HG02943 (cell line): ENCODE results near the gene GPR22.

Experiments used
- ATAC-seq: cut with Tn5 transposase; IDR thresholded peaks from one replicate; pipeline ENCODE4 v1.9.1; 2021; ENCODE audit warnings: mild to moderate bottlenecking, low read depth, moderate library complexity; ENCODE audit not compliant: unreplicated experiment

GPR22 gene, protein sequence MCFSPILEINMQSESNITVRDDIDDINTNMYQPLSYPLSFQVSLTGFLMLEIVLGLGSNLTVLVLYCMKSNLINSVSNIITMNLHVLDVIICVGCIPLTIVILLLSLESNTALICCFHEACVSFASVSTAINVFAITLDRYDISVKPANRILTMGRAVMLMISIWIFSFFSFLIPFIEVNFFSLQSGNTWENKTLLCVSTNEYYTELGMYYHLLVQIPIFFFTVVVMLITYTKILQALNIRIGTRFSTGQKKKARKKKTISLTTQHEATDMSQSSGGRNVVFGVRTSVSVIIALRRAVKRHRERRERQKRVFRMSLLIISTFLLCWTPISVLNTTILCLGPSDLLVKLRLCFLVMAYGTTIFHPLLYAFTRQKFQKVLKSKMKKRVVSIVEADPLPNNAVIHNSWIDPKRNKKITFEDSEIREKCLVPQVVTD

DNA sequence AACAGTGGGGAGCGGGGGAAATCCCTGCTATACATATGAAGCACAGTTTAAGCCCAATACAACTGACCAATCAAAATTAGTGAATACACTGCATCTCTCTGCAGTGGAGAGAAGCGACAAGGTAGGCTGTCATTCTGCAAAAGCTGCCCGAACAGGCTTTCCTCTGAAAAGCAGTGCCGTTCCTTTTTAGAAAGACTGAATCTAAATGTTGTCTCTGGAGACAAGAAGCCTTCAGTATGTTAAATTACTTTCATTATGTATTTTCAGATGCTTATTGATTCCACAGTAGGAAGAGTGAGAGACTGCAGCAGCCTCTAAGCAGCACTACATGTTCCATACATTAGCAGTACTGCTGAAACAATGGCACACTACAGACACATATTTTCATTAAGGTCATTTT, at the start of gene GPR22:
Gene GPR22 (plus strand): TSS at position 129 of the 400 bp plus-strand sequence. CDS start 4,004 bp downstream, outside the sequence.
- no peak for ATAC-seq

DNA sequence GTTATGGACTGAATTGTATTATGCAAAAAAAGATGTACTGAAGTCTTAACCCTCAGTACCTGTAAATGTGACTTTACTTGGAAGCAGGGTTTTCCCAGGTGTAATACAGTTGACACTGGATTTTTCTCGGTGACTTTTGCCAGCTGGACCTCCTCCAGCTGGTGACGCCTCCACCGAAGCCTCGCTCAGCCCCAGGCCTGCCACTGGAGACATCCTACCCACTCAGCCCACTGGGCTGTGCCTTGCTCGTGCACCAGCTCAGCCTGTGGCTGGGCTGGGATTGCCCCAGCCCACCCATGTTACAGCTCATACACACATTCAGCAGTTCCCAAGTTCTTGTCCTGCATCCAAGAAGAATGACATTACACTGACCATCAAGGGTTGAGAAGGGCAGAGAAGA, 42.4 kb upstream of the GPR22 start:
- ATAC-seq, result no peak

DNA sequence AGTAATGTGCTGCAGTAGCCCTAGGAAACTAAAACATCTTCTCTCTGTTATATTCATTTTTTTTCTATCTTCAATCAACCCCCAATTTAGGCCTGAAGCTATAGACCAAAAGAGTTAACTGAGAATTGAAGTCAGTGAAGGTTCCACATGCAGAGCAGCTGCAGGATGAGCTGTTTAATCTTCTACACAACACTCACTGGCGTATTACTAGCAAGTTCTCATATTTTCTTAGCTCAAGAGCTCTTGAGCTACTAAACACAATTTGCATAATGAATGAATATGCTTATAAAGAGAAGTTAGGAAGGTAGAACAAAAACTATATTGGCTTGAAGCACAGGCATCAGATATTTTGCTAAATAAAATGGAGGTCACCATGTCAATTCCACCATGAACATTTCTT, 41.2 kb upstream of the GPR22 start:
- no peak for ATAC-seq

DNA sequence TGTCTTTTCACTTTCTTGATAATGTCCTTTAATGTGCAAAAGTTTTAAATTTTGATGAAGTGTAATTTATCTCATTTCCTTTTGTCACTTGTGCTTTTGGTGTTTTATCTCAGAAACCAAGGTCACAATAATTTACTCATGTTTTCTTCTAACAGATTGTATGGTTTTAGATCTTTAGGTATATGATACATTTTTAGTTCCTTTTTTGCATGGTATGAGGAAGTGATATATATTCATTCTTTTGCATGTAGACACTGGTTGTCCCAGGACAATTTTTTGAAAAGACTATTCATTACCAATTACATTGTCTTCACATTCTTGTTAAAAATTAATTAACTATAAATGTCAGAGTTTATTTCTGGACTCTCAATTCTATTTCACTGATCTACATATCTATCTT, 39.8 kb upstream of the GPR22 start:
- no peak for ATAC-seq

DNA sequence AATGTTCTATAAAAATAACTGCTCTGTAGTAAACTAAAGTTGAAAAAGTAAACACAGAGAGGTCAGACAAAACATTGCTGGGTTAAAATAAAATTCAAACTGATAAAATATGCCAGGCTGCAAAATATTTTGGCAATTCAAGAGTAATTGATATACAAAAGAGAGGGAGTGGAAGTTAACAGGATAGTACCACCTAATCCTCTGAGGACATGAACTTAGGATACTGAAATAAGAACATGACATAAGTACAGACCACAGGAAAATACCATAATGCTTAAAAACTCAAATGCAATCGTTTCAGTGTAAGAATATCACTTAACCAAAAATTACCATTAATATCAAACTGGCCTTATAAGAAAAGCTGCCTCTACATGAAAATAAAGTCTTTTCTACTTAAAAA, 37.6 kb upstream of the GPR22 start:
- ATAC-seq, result no peak

DNA sequence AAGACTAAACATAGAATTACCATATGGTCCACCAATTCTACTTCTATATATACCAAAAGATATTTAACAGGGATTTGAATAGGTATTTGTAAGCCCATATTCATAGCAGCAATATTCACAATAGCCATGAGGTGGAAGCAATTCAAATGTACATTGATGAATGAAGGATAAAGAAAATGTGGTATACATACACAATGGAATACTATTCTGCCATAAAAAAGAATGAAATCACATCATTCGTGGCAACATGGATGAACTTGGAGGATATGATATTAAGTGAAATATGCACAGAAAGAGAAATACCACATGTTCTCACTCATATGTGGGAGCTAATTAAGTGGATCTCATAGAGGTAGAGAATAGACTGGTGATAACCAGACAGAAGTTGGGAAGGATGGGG, 34.1 kb upstream of the GPR22 start:
- no peak for ATAC-seq

DNA sequence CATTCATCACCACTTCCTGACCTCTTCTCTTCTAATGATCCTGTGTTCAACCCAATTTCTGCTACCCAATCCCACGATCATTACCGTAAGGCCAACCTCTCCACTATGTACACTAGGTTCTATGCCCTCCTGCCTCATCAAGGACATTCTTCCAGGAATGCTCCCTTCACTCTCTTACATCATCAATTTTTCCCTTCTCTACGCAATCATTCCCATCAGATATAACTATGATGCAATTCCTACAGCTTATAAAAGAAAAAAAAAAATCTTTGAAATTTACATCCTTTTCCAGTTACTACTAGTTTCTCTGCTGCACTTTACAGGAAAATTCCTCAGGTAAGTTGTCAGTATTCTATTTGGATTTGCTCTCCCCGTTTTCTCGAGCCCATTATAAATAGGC, 30.8 kb upstream of the GPR22 start:
- ATAC-seq, result no peak

DNA sequence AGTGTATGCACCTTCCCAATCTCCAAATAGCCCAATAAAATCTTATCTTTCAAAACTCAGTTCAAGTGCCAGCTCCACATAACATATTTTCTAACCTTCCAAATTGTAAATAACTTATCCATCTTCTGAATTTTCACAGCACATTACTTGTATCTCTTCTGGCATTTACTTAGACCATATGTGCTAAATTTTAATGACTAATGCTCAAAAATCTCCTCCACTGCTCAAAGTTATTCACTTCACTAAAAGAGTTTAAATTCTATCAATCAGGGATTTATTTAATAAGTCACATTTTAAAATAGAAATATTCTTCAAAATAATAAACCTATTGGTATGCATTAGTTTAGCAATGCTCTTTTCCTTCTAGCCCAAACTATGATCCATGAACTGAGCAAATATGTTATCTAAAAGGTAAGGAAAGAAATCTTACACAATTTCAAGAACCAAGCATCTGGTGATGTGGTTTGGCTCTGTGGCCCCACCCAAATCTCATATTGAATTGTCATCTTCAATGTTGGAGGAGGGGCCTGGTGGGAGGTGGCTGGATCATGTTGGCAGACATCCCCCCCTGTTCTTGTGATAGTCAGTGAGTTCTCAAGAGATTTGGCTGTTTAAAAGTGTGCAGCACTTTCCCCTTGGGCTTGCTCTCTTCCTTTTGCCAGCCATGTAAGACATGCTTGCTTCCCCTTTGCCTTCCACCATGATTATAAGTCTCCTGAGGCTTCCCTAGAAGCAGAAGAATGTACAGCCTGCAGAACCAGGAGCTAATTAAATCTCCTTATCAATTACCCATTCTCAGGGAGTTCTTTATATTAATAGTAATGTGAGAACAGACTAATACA, 28.1 kb upstream of the GPR22 start:
- ATAC-seq, result no peak

DNA sequence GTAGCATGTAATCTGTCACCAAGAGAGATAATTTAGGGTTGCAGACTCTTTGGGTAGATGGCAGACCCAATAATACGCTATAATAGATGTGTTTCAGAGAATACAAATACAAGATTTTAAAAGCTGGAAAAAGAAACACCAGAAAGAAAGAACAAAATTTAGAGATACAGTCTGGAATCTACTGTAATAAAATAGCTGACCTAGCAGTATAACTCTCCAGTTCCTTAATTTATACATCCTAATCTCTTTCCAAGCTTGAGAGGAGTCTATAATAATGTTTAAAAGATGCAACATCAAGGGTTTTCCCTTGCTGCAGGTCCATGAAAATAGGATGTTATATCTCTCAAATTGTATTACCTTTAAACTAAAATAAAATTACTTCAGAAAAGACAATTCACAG, 27.2 kb upstream of the GPR22 start:
- ATAC-seq, result no peak

DNA sequence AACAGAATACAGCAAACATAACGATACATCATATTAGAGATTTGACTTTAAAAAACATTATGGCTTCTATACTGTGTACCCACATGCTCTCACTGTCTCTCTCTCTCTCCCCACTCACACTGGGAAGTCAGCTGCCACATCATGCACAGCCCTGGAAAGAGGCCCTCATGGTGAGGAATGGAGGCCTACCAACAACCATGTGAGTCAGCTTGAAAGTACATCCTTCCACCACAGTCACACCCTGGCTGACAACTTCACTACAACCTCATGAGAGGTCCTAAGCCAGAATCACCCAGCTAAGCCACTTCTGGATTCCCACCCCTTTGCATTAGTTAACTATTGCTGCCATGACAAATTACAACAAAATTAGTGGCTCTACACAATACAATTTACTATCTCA, 23.3 kb upstream of the GPR22 start:
- ATAC-seq, result no peak

DNA sequence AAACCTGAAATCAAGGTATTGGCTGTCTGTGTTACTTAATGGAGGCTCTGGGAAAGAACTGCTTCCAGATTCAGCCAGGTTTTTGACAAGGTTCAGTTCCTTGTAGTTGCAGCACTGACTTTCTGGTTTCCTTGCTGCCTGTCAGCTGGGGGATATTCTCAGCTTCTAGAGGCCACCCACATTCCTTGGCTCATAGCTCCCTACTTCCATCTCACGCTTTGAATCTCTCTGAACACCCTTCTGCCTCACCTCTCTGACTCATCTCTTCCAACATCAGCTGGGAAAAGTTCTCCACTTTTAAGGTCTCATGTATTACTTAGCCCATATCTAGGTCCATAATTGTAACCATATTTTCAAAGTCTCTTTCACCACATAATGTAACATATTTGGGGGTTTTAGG, 22.9 kb upstream of the GPR22 start:
- no peak for ATAC-seq

DNA sequence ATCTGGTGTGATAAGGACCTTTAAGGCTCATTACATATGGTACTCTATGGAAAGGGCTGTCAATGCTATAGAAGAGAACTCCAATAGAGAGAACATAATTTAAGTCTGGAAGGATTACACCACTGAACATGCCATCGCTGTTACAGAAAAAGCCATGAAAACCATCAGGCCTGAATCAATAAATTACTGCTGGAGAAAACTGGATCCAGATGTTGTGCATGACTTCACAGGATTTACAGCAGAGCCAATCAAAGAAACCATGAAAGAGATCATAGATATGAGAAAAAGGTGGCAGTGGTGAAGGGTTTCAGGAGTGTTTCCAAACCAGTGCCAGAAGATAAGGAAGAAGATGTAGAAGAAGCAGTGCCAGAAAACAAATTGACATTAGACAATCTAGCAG, 18.9 kb upstream of the GPR22 start:
- ATAC-seq, result no peak

DNA sequence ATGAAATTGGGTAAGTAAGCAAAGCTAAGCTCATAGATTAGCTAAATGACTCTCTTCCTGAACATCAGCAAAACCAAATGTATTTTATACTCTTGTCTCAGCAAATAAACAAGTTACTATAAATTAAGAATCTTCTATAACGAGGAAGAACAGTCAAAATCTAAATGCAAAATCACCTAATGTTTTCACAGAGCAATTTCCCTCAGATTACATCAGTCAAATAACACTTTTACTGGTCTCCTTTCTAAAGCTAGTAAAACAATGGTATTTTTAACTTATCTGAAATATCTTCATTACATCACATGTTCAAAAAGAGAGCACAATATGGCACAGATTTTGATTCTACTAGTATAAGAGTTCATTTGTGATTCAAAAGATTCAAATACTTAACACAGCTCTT, 16.5 kb upstream of the GPR22 start:
- no peak for ATAC-seq

DNA sequence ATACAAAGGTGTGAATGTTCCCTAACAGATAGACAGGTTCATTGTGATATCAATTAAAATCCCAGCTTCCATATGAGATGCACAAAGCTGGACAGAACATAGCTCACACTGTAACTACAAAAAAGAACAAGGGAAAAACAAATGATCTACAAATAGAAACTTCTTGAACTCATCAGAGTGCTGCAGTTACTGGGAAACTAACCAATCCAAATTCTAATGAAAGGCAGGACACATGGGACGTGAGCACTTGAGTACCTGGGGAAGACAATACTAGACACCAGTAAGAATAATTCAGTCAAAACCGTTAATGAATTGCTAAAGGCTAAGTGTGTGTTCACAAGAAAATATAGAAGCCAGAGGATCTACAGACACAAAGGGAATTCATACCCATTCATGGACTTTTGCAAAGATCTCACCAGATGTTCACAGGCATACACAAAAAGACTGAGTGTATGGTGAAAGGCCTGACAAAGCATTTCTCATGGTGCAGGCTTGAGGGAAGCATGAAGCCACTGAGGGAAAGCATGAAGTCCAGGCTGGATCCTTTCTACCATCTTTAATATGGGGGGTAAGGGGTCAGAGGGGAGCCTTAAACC, 7.8 kb upstream of the GPR22 start:
- no peak for ATAC-seq

DNA sequence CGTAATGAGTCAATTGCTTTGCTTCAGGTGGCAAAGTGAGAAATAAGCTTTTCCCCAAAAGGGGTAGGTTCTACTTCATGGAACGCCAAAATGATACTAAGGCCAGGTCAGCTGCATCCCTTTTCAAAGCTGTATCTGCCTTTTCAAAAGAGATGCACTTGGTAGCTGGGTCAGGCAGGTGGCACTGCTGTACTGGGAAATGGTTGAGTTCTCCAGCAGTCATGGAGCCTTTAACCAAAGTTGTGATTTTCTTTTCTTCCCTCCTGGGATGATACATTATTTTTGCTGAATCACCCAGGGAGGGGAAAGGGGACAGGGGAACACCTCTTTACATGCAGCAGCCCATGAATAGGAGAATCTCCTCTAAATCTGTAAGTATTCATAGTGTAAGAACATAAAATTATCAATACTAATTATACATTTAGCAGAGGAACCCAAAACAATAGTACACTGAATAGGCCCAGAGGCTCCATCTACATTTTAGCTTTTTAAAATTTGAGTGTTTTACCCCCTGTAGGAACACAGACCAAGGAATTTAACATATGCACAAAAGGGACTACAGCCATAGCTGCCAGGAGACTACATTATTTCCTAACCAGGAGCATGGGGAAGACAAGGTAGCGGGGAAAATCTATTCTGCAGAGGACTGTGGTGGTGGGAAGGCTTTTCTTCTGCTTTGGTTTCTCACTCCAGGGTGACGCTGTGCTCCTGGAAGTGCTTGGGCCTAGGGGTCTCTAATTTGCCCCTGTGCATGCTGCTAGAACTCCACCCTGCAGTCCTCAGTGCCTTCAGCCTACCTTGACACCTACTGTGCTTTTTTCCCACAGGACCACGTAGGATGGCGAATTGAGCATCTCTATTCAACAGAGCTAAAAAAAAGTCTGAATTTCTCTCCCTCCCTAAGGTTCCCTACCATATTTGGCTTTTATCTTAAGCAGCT, 6.4 kb upstream of the GPR22 start:
- no peak for ATAC-seq

DNA sequence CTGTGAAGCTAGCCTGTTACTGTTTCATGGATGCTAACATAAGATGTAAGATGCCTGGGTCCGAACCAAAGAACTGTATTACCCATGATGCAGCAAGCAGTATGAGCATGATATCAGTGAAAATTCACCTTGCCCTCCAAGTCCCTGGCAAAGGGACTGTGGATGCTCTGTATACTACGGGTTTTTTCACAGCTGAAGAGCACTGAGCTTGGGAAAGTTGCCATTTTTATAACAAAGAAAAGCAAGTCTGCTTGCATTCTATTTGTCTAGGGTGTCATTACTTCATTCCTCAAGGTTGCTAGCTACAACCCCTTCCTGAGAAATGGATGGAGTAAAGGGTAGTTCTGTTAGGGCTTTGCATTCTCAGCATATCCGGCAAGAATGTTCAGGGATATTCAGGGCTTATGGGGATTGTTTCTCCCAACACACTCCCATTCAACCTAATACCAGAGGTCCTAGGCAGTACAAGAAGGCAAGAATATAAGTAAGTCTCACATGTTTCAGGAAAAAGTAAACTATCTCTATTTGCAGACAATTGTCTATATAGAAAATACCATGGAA, 5.1 kb upstream of the GPR22 start:
- ATAC-seq, result no peak

DNA sequence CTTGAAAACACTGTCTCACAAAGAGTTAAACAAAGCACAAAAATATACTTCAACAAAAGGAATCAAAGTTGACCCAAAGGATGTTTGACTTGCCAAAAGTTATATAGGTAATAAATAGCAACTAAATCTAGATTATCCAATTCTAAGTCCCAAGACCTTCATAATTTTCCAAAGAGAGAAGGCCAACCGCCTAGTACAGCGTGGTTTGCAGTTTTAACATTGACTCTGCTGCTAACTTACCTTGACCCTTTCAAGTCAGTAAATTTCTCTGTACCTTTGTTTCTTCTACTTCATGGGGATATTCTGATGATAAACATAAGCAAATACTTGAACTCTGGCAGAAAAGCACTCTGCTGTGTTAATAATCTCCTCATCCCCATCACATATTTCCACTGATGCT, 1.9 kb upstream of the GPR22 start:
- ATAC-seq, result no peak

DNA sequence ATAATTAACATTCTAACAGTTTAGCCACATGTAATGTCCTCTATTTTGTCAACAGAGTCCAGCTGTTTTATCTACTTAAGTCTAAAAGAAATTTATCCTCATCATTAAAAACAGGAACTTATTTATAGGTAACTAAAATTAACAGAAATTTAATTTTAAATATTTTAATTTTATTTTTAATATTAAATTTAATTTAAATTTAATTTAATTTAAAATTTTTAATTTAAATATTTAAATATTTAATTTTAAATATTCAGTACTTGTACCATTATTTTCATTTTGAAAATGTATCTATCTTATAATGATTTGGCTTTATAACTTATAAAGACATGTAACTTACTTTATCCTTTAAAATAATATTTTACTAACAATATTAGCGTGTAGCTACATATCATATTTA, 1.0 kb upstream of the GPR22 start:
- ATAC-seq, result no peak

DNA sequence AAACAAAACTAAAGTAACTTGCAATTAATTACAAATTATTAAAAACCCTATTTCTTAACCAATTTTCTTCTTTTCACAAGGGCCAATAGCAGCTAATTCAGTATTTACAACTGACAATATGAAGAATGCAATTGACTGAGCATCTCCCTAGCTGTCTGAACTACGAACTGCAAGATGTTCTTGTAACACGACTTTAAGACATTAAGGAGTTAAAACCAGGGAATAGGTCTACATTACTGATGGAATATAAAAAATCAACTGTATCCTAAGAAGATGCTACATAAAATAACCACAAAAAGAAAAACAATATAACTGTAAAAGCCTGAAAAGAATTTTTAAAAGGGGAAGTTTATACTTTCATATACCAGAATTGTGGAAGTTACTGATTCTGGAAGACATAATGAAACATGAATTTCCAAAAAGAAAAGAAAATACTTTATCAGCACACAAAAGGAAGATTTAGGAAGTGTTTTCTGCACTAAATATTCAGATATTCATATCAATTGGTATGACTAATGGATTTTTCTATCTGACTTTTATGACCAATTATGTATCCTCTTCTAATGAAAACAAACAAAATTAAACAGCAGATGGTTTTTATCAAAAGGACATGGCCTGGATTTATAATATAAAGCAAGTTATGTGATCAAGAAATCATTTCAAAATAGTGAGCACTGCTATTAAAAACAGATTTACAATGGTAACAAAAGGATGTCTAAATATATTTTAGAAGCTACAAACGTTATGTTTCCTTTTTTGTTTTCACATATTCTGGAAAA, 1.6 kb downstream of the GPR22 start:
- ATAC-seq, result no peak
